ENCODE results near the gene SHISA9.

- TF ChIP-seq POLR2A (IDR thresholded peaks at IDR 0.05; ENCODE audit: low read depth) (no peak), EP300 (IDR thresholded peaks at IDR 0.05) (no peak), POLR2AphosphoS5 (IDR thresholded peaks at IDR 0.05) (no peak)
- TF ChIP-seq, protein P1, sequence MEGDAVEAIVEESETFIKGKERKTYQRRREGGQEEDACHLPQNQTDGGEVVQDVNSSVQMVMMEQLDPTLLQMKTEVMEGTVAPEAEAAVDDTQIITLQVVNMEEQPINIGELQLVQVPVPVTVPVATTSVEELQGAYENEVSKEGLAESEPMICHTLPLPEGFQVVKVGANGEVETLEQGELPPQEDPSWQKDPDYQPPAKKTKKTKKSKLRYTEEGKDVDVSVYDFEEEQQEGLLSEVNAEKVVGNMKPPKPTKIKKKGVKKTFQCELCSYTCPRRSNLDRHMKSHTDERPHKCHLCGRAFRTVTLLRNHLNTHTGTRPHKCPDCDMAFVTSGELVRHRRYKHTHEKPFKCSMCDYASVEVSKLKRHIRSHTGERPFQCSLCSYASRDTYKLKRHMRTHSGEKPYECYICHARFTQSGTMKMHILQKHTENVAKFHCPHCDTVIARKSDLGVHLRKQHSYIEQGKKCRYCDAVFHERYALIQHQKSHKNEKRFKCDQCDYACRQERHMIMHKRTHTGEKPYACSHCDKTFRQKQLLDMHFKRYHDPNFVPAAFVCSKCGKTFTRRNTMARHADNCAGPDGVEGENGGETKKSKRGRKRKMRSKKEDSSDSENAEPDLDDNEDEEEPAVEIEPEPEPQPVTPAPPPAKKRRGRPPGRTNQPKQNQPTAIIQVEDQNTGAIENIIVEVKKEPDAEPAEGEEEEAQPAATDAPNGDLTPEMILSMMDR (IDR thresholded peaks at IDR 0.05) = no peak
Measured at GRCh38 chr16:13018026-13018425, 116.6 kb downstream of the SHISA9 start.

Measured in esophagus muscularis mucosa (tissue), 4 donors.